HG03354 (cell line): Measurements from ENCODE around the gene ADAMTS2.

ENCODE experiments used
- ATAC-seq: cut with Tn5 transposase; IDR thresholded peaks from one replicate; pipeline ENCODE4 v1.9.1; 2021; ENCODE audit warnings: mild to moderate bottlenecking; ENCODE audit not compliant: unreplicated experiment, poor library complexity, severe bottlenecking

Gene ADAMTS2

GRCh38 chr5:179314606-179315355, 30.5 kb downstream of the ADAMTS2 start:
- ATAC-seq = no peak

- ATAC-seq = no peak
Observed at GRCh38 chr5:179313849-179314521, 31.3 kb downstream of the ADAMTS2 start.

GRCh38 chr5:179312557-179313235, 32.6 kb downstream of the ADAMTS2 start:
- ATAC-seq = no peak

GRCh38 chr5:179311581-179311980, 33.7 kb downstream of the ADAMTS2 start:
- no peak for ATAC-seq

GRCh38 chr5:179311091-179311470, 34.2 kb downstream of the ADAMTS2 start:
- ATAC-seq = no peak

DNA sequence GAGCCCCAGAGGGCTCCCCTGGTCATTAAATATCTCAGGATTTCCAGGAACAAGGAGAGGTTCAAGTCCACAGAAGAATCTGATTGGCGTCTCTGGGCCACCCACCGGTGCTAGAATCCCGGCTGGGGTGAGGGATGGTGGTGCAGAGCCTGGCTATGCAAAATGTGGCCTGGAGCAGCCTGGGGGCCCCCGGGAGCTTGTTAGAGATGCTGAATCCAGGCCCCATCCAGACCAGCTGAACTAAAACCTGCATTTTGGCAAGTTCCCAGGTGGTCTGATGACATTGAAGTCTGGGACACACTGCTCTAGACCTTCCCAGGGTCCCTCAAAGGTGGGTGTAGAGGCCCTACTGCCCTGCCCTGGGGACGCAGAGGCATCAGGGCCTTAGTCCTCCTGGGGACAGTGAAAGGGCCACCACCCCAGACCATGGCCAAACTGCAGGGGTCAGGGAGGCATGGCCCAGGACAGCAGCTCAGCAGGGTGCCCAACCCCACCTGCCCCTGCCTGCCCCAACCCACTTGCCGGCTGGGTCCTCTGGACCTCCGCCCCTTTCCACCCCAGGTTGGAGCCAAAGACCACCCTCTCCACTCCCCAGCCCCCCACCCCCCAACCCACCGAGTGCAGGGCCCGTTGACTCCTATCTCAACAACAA, 34.7 kb downstream of the ADAMTS2 start:
- ATAC-seq = no peak

GRCh38 chr5:179309751-179310320, 35.4 kb downstream of the ADAMTS2 start:
- no peak for ATAC-seq

DNA sequence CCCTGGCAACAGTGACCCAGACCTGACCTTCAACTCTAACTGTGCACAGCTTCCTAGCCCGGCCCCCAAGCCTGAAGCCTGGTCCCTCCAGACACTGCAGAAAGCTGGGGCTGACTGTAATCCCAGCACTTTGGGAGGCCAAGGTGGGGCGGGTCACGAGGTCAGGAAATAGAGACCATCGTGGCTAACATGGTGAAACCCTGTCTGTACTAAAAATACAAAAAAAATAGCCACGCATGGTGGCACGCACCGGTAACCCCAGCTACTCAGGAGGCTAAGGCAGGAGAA, 35.9 kb downstream of the ADAMTS2 start:
- no peak for ATAC-seq

GRCh38 chr5:179308563-179309382, 36.5 kb downstream of the ADAMTS2 start:
- no peak for ATAC-seq

- no peak for ATAC-seq
Observed at GRCh38 chr5:179307931-179308471, 37.3 kb downstream of the ADAMTS2 start.

GRCh38 chr5:179307013-179307800, 38.1 kb downstream of the ADAMTS2 start:
- ATAC-seq = no peak

- ATAC-seq = no peak
Observed at GRCh38 chr5:179306191-179307012, 38.9 kb downstream of the ADAMTS2 start.

DNA sequence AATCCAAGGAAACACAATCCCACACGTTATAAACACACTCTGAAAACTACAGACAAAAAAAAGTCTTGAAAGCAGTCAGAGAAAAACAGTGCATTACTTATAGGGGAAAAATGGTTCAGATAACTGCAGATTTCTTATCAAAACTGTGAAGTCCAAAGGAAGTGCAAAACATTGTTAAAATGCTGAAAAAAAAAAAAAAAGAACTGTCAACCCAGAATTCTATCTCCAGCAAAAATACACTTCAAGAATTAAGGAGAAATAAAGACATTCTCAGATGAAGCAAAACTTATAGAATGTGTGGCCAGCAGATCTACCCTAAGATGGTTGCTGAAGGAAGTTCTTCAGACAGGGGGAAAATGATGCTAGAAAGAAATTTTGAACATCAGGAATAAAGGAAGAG, 40.4 kb downstream of the ADAMTS2 start:
- no peak for ATAC-seq

- no peak for ATAC-seq
Observed at GRCh38 chr5:179304466-179304865, 40.8 kb downstream of the ADAMTS2 start.

DNA sequence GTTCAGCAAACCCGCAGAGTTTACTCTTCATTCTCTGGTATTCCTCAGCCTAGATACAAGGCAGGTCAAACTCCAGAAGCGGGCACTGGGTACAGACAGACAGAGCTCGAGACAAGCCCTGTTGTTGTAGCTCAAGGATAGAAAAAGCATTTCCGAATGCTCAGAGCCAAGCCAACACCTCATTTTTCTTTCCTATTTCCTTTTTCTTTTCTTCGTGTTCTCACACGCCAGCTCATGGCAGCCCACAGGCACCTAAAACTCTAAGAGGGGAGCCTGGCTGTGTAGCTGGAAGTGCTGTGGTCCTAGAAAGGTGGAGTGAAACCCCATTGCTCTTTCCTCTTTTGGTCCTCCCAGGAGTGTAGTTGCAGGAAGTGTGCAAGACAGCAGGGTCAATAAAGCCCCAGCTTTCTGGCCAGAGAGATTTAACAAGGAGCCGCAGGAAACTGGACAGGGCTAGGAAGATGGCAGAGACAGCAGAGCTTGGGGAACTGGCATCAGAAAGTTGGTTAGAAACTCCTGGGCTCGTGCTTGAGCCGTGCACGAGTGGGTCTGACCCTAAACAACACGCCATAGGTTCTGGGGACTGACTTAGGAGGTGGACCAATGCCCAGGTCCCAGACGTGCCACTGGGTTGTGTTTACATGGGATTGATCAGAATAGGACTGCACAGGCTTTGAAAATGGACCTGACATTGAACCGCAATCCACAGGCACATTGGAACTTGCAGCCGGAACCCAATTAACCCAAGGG, 41.6 kb downstream of the ADAMTS2 start:
- no peak for ATAC-seq

DNA sequence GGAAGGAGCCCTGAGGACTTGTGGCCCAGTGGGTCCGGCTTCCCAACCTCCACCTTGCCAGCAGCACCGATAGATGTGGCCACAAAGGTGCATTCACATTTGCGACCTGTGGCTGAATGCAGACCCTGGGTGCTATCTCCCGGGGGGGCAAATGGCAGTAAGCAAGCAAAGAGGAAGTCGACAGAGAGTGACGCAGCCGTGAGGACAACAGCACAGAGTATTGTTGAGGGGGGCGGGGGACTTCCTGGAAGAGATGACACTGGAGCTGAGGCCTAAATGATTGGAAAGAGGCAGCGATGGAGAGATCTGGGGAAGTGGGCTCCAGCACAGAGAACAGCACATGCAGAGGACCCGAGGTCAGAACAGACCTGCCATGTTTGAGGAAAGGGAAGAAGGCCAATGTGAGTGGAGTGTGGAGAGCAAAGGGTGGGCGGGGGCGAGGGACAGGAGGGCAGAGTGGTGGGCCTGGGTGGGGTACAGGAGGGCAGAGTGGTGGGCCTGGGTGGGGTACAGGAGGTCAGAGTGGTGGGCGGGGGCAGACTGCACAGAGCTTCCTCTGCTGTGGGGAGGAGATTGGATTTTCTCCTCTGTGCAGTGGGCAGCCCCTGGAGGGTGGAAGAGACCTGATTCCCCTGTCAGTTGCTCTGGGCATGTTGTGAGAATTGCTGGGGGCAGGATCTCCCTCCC, 42.6 kb downstream of the ADAMTS2 start:
- no peak for ATAC-seq
